ENCODE results near the gene IP6K2. TPM values are rescaled to one million over a fixed set of nuclear protein-coding genes. Genes with fewer than 3 reads are reported as not detected.

The IP6K2 gene
- total and polyA plus RNA-seq, 2 of the 8 experiments (the other 6 are each of a cell fraction or from before 2014, with no cell fraction given), result 95.8 to 144 TPM

- Histone ChIP-seq H3K79me1 (ENCODE audit: low read depth, low read length) (peaks cover 2% of the 10 kb centered on the region; the same call in 1 of the 2 replicates), H2BK12ac (ENCODE audit: low read depth, low read length) (no peak overlapping the region), H3K56ac (replicated peaks; ENCODE audit: insufficient read length, low read depth, low read length) (no peak overlapping the region), H2BK120ac (replicated peaks; ENCODE audit: low read depth, low read length) (no peak overlapping the region), H2BK5ac (ENCODE audit: low read depth, low read length) (no peak overlapping the region), H3K4ac (replicated peaks; ENCODE audit: insufficient read length, low read depth, low read length) (no peak overlapping the region), H3K14ac (ENCODE audit: insufficient read length) (no peak overlapping the region), H3K23me2 (ENCODE audit: low read depth, low read length) (no peaks in the 10 kb centered on the region), H4K5ac (ENCODE audit: insufficient read length, low read depth, low read length) (no peak overlapping the region), H4K20me1 (replicated peaks in 1 of 2; ENCODE audit: control insufficient read depth in 1 of 2, insufficient read depth in 2 of 2, low read length in 2 of 2) (peaks cover 16 to 30% of the 10 kb centered on the region in 2 experiments), H3K9me3 (ENCODE audit: insufficient read depth in 2 of 2, low read depth in 1 of 2, low read length in 1 of 2) (no peaks in the 10 kb centered on the region), H3K4me1 (replicated peaks in 1 of 4; ENCODE audit: control insufficient read depth in 3 of 4, insufficient read depth in 4 of 4, low read length in 3 of 4) (peaks cover 0 to 9% (median 4%) of the 10 kb centered on the region in 4 experiments; a peak in 6 of 7 replicates), H3K27me3 (replicated peaks in 1 of 4; ENCODE audit: control insufficient read depth in 3 of 4, extremely low read depth in 1 of 4, insufficient read depth in 3 of 4, low read length in 3 of 4) (no peaks in the 10 kb centered on the region), H3K9ac (replicated peaks in 1 of 4; ENCODE audit: extremely low read depth in 1 of 4, low read depth in 3 of 4, low read length in 3 of 4) (no peak overlapping the region), H4K8ac (ENCODE audit: extremely low read depth, insufficient read depth, low read length) (no peak overlapping the region), H3K4me2 (ENCODE audit: insufficient read depth in 1 of 2, low read depth in 2 of 2, low read length in 2 of 2) (no peak overlapping the region), H3K79me2 (ENCODE audit: control insufficient read depth in 1 of 2, insufficient read depth in 2 of 2, low read length in 2 of 2) (peaks cover 57 to 91% of the 10 kb centered on the region in 2 experiments), H3K36me3 (ENCODE audit: control insufficient read depth in 2 of 4, insufficient read depth in 4 of 4, low read length in 3 of 4) (peaks cover 7 to 60% (median 18%) of the 10 kb centered on the region in 4 experiments), H2AK5ac (ENCODE audit: low read depth, low read length) (no peak overlapping the region), H4K91ac (replicated peaks; ENCODE audit: insufficient read length, low read length) (no peak overlapping the region), H3K23ac (ENCODE audit: insufficient read length) (no peak overlapping the region), H3K4me3 (ENCODE audit: extremely low read depth in 1 of 4, insufficient read depth in 2 of 4, low read depth in 3 of 4, low read length in 4 of 4) (no peak overlapping the region), H2BK15ac (ENCODE audit: low read length) (no peak overlapping the region), H2BK20ac (ENCODE audit: low read length) (no peak overlapping the region), H2AFZ (ENCODE audit: low read length) (no peak overlapping the region), H3K27ac (ENCODE audit: low read depth, low read length) (no peak overlapping the region), H3K18ac (ENCODE audit: extremely low read depth, low read length) (no peak overlapping the region)
- CTCF ChIA-PET (ENCODE audit: partially characterized antibody), result interaction anchor here (1.5 to 1.6 kb wide), 2 partner anchors 32 to 71 kb away, joined by 4 to 7 read pairs; no protein-coding TSS in a partner anchor
- FAIRE-seq (no peak), DNase-seq (ENCODE audit: low read depth in 1 of 2, low spot score in 2 of 2) (no peak)
- POLR2A ChIA-PET (ENCODE audit: partially characterized antibody), result interaction anchor here (1.2 to 13.3 kb wide), 4 partner anchors 8 to 140 kb away, joined by 4 to 187 read pairs (median 48); partner anchors contain the start of genes IP6K2 and PRKAR2A
- WGBS, 2 experiments (ENCODE audit: extremely low coverage in 1 of 2, insufficient coverage in 1 of 2, insufficient read length in 1 of 2, insufficient replicate concordance in 2 of 2, low coverage in 1 of 2, low lambda C conversion rate in 2 of 2, missing lambda C conversion rate in 1 of 2), result 93% methylated on average over 5 of the region's 5 CpGs; no CpG with 5 or more reads in 1 of the 2 experiments
- TF ChIP-seq SRF (IDR thresholded peaks at IDR 0.05; ENCODE audit: low read depth, low read length), result no peak
- TF ChIP-seq CTCF (IDR thresholded peaks at IDR 0.05; ENCODE audit: control extremely low read depth in 1 of 3, insufficient read depth in 1 of 3, low read depth in 1 of 3, low read length in 3 of 3), result no peak
- TF ChIP-seq BCL11A (IDR thresholded peaks at IDR 0.05; ENCODE audit: low read depth in 2 of 2, low read length in 2 of 2), result no peak
- TF ChIP-seq USF2 (IDR thresholded peaks at IDR 0.05; ENCODE audit: low read length), result no peak
- TF ChIP-seq SIN3A (conservative IDR thresholded peaks at IDR 0.05 in 1 of 2, IDR thresholded peaks at IDR 0.05 in 1 of 2; ENCODE audit: low read depth in 1 of 2, low read length in 2 of 2), result no peak
- no peak for TF ChIP-seq ATF2 (IDR thresholded peaks at IDR 0.05; ENCODE audit: low read length)
- no peak for TF ChIP-seq SAP30 (IDR thresholded peaks at IDR 0.05; ENCODE audit: insufficient read depth, insufficient replicate concordance, low read length)
These were observed 9.9 kb downstream of the IP6K2 start for GRCh38 chr3:48707157-48707556.
